IPS-15b (cell line): ENCODE results near the gene SLC25A38.

ENCODE experiments used
- H3K27me3 ChIP-seq: one replicate; pipeline ENCODE4 v1.6.1; 2013; ENCODE audit warnings: low read length; ENCODE audit not compliant: control insufficient read depth, insufficient read depth
- H3K36me3 ChIP-seq: one replicate; pipeline ENCODE4 v1.6.1; 2013; ENCODE audit warnings: low read length; ENCODE audit not compliant: control insufficient read depth, insufficient read depth
- H3K4me1 ChIP-seq: one replicate; pipeline ENCODE4 v1.6.1; 2013; ENCODE audit warnings: mild to moderate bottlenecking, low read length; ENCODE audit not compliant: control insufficient read depth, insufficient read depth
- H3K4me3 ChIP-seq: one replicate; pipeline ENCODE4 v1.5.1; 2013; ENCODE audit warnings: low read depth, low read length
- H3K9ac ChIP-seq: one replicate; pipeline ENCODE4 v1.6.1; 2013; ENCODE audit warnings: low read depth, mild to moderate bottlenecking, low read length
- H3K9me3 ChIP-seq: one replicate; pipeline ENCODE4 v1.6.1; 2013; ENCODE audit warnings: mild to moderate bottlenecking, low read length; ENCODE audit not compliant: control insufficient read depth, insufficient read depth

The SLC25A38 gene

GRCh38 chr3:39446444-39446843, 63.3 kb downstream of the SLC25A38 start:
- no peaks in the 10 kb centered on the region for H3K36me3 ChIP-seq
- H3K4me1 ChIP-seq: no peaks in the 10 kb centered on the region
- H3K9me3 ChIP-seq: no peaks in the 10 kb centered on the region
- H3K4me3 ChIP-seq: no peak overlapping the region
- no peak overlapping the region for H3K9ac ChIP-seq
- no peaks in the 10 kb centered on the region for H3K27me3 ChIP-seq
